Muscle layer of colon (tissue), 2 donors: ENCODE results near the gene MARK2.

Experiments
- H3K27ac ChIP-seq: one replicate; pipeline ENCODE4 v1.7.0; 2013; ENCODE audit warnings: low read depth, mild to moderate bottlenecking, low read length, moderate library complexity
- H3K27me3 ChIP-seq, 2 donors: one replicate each; pipeline ENCODE4 v1.7.0; 2013; ENCODE audit warnings: low read length in 2 of 2, mild to moderate bottlenecking in 2 of 2; ENCODE audit not compliant: insufficient read depth in 2 of 2, control insufficient read depth in 1 of 2
- H3K36me3 ChIP-seq: one replicate; pipeline ENCODE4 v1.7.0; 2013; ENCODE audit warnings: mild to moderate bottlenecking, low read length; ENCODE audit not compliant: insufficient read depth
- H3K4me1 ChIP-seq: one replicate; pipeline ENCODE4 v1.7.0; 2013; ENCODE audit warnings: mild to moderate bottlenecking, low read length; ENCODE audit not compliant: insufficient read depth
- H3K4me3 ChIP-seq, 2 donors: one replicate each; pipeline ENCODE4 v1.7.0; 2013; ENCODE audit warnings: low read length in 2 of 2, low read depth in 1 of 2, mild to moderate bottlenecking in 1 of 2, moderate library complexity in 1 of 2
- H3K9ac ChIP-seq: one replicate; pipeline ENCODE4 v1.7.0; 2013; ENCODE audit warnings: low read length
- H3K9me3 ChIP-seq: one replicate; pipeline ENCODE4 v1.7.0; 2013; ENCODE audit warnings: mild to moderate bottlenecking, low read length
- donor health status: abdominal sarcoma.
- donor health status: Adenocarcinoma of cecum.

Gene MARK2

GRCh38 chr11:63833048-63833447 is 5.9 kb upstream of the MARK2 start:
- Histone ChIP-seq H3K27ac (no peak overlapping the region), H3K4me3 (no peak overlapping the region), H3K9me3 (no peaks in the 10 kb centered on the region), H3K36me3 (no peaks in the 10 kb centered on the region), H3K9ac (no peak overlapping the region), H3K4me1 (peaks cover 8% of the 10 kb centered on the region), H3K27me3 (no peaks in the 10 kb centered on the region)

- no peaks in the 10 kb centered on the region for H3K36me3 ChIP-seq
- H3K4me3 ChIP-seq = no peak overlapping the region
- no peak overlapping the region for H3K27ac ChIP-seq
- no peaks in the 10 kb centered on the region for H3K27me3 ChIP-seq
- no peaks in the 10 kb centered on the region for H3K9me3 ChIP-seq
- H3K4me1 ChIP-seq = peaks cover 12% of the 10 kb centered on the region
- no peak overlapping the region for H3K9ac ChIP-seq
These were observed 4.3 kb upstream of the MARK2 start for GRCh38 chr11:63834535-63835157.

GRCh38 chr11:63835158-63835545 is 3.8 kb upstream of the MARK2 start:
- H3K27me3 ChIP-seq = no peaks in the 10 kb centered on the region
- peaks cover 14% of the 10 kb centered on the region for H3K4me1 ChIP-seq
- H3K27ac ChIP-seq = no peak overlapping the region
- H3K4me3 ChIP-seq = no peak overlapping the region
- H3K9ac ChIP-seq = no peak overlapping the region
- H3K9me3 ChIP-seq = no peaks in the 10 kb centered on the region
- no peaks in the 10 kb centered on the region for H3K36me3 ChIP-seq

- H3K4me1 ChIP-seq = peaks cover 32% of the 10 kb centered on the region
- peak overlapping the region; percentile 66 for H3K27ac ChIP-seq
- peak overlapping the region; percentile 1 for H3K9ac ChIP-seq
- no peaks in the 10 kb centered on the region for H3K9me3 ChIP-seq
- H3K36me3 ChIP-seq = peaks cover 10% of the 10 kb centered on the region
- H3K4me3 ChIP-seq = no peak overlapping the region
- no peaks in the 10 kb centered on the region for H3K27me3 ChIP-seq
These were observed 1.8 kb upstream of the MARK2 start for GRCh38 chr11:63837027-63837688.

- peak overlapping the region; percentile 66 for H3K27ac ChIP-seq
- no peaks in the 10 kb centered on the region for H3K27me3 ChIP-seq
- H3K9ac ChIP-seq = peak overlapping the region; percentile 1
- peaks cover 34% of the 10 kb centered on the region for H3K4me1 ChIP-seq
- peak overlapping the region in 1 of 2 donors; percentile 28 for H3K4me3 ChIP-seq
- H3K9me3 ChIP-seq = no peaks in the 10 kb centered on the region
- H3K36me3 ChIP-seq = peaks cover 15% of the 10 kb centered on the region
These were observed 1.2 kb upstream of the MARK2 start for GRCh38 chr11:63837739-63838138.

- H3K9ac ChIP-seq = peak overlapping the region; percentile 1
- no peaks in the 10 kb centered on the region for H3K9me3 ChIP-seq
- peaks cover 39% of the 10 kb centered on the region for H3K4me1 ChIP-seq
- peak overlapping the region; percentile 7 to 28 for H3K4me3 ChIP-seq
- H3K36me3 ChIP-seq = peaks cover 20% of the 10 kb centered on the region
- H3K27me3 ChIP-seq = no peaks in the 10 kb centered on the region
- H3K27ac ChIP-seq = peak overlapping the region; percentile 66
These were observed 696 bp upstream of the MARK2 start for GRCh38 chr11:63838150-63838677.

GRCh38 chr11:63839508-63840355 is 822 bp downstream of the MARK2 start:
- peaks cover 40% of the 10 kb centered on the region for H3K4me1 ChIP-seq
- H3K9ac ChIP-seq = peak overlapping the region; percentile 75
- peaks cover 22% of the 10 kb centered on the region for H3K36me3 ChIP-seq
- no peaks in the 10 kb centered on the region for H3K27me3 ChIP-seq
- peak overlapping the region; percentile 88 to 90 for H3K4me3 ChIP-seq
- H3K9me3 ChIP-seq = no peaks in the 10 kb centered on the region
- H3K27ac ChIP-seq = peak overlapping the region; percentile 87

- no peaks in the 10 kb centered on the region for H3K27me3 ChIP-seq
- H3K36me3 ChIP-seq = peaks cover 25% of the 10 kb centered on the region
- H3K4me1 ChIP-seq = peaks cover 41% of the 10 kb centered on the region
- peak overlapping the region; percentile 88 to 90 for H3K4me3 ChIP-seq
- H3K9me3 ChIP-seq = no peaks in the 10 kb centered on the region
- peak overlapping the region; percentile 87 for H3K27ac ChIP-seq
- H3K9ac ChIP-seq = peak overlapping the region; percentile 75
These were observed 1.6 kb downstream of the MARK2 start for GRCh38 chr11:63840356-63841060.

GRCh38 chr11:63841554-63841953 is 2.6 kb downstream of the MARK2 start:
- H3K27me3 ChIP-seq = no peaks in the 10 kb centered on the region
- peaks cover 46% of the 10 kb centered on the region for H3K4me1 ChIP-seq
- peaks cover 25% of the 10 kb centered on the region for H3K36me3 ChIP-seq
- peak overlapping the region; percentile 75 for H3K9ac ChIP-seq
- peak overlapping the region in 1 of 2 donors; percentile 90 for H3K4me3 ChIP-seq
- H3K27ac ChIP-seq = peak overlapping the region; percentile 17
- H3K9me3 ChIP-seq = no peaks in the 10 kb centered on the region

- peaks cover 38% of the 10 kb centered on the region for H3K4me1 ChIP-seq
- H3K9ac ChIP-seq = no peak overlapping the region
- H3K36me3 ChIP-seq = peaks cover 25% of the 10 kb centered on the region
These were observed 4.1 kb downstream of the MARK2 start for GRCh38 chr11:63843041-63843440.

GRCh38 chr11:63844836-63845235 is 5.9 kb downstream of the MARK2 start:
- no peak overlapping the region for H3K4me3 ChIP-seq
- H3K27me3 ChIP-seq = no peaks in the 10 kb centered on the region
- no peak overlapping the region for H3K9ac ChIP-seq
- H3K36me3 ChIP-seq = peaks cover 25% of the 10 kb centered on the region
- peak overlapping the region; percentile 24 for H3K27ac ChIP-seq
- peaks cover 34% of the 10 kb centered on the region for H3K4me1 ChIP-seq
- H3K9me3 ChIP-seq = no peaks in the 10 kb centered on the region

More at GRCh38 chr11:63843041-63843440, 4.1 kb downstream of the MARK2 start:
- Histone ChIP-seq H3K27ac (no peak overlapping the region), H3K4me3 (no peak overlapping the region), H3K9me3 (no peaks in the 10 kb centered on the region), H3K27me3 (no peaks in the 10 kb centered on the region)
